Measurements from ENCODE around the gene MED26.

Gene MED26

DNA sequence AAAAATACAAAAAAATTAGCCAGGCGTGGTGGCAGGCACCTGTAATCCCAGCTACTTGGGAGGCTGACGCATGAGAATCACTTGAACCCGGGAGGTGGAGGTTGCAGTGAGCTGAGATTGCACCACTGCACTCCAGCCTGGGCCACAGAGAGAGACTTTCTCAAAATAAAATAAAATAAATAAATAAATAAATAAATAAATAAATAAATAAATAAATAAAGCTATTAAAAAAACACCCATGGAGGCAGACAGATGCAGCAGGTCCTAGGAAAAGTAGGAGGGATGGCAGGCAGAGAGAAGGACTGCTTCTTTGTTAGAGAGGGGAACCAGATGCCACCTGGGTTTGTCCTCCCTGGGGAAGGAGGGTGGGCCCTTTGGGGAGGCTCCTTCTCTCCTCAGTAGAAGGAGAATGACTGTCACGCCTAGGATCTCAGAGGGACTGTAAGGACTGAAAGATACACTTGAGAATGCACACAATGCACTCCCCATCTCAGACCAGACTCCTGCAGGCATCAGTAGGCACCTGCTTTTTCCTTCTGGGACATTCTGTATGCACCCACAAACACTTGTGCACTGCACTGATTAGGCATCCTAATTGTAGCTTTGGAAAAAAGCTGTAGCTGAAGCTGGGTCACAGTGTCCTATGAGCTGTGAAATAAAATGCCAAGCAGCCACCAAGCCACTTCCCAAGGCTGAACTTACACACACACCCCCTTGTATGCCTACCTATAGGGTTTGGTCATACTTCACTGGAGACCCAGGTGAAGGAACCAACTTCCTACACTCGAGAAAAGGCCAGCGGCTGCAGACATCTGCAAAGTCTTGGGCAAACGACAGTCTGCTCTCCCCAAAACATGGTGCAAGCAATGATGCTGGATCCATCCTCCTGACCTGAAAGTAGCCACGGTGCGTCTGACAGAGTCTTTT is 36.9 kb downstream of the MED26 start:
- DNase-seq = no peak

DNA sequence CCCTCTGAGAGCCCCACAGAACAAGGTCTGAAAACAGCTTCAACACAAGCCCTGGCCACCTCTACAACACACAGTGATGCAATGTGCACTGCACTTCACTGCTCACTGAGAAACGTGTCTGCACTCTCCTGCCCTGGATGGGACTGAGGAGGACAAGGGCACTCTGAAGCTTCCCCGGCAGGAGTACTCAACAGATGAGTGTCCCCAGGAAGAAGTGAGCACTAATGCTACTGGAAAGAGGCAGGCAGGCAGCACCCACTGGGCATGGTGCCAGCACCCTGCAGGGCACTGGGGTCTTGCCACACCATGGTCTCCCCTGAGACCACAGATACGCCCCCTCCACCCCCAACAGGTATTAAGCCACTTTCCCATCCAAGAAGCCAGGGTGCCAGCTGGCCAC is 38.1 kb downstream of the MED26 start:
- no peak for DNase-seq

DNA sequence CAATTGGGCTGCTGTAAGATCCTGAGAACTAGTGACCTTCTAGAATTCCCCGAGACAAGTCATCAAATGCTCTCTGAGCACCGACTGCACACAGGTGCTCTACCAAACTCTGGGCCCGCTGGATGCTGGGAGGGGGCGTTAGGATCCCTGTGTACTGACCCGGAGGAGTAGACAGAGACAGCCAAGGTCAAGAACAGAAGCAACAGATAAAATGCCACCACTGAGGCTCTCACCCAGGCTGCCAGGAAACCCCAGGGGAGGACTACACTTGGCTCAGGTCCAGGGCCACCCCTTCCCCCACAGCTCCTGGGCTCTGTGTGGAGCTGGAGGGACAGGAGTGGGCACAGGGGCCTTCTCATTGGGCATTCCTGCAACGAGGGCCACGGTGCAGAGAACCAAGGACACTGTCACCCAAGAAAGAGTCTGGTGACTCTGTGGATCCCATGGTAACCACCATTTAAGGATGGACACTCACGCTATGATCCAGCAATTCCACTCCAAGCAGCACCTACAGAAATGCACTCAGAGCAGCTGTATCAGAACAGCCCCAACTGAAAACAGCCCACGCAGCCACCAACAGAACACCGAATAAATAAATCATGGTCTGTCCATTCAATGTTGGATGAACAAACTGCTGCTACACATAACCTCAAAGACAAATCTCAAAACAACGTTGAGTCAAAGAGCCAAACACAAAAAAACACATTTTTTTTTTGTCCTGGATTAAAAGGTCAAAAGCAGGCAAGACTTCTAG is 39.0 kb downstream of the MED26 start:
- DNase-seq = no peak

DNA sequence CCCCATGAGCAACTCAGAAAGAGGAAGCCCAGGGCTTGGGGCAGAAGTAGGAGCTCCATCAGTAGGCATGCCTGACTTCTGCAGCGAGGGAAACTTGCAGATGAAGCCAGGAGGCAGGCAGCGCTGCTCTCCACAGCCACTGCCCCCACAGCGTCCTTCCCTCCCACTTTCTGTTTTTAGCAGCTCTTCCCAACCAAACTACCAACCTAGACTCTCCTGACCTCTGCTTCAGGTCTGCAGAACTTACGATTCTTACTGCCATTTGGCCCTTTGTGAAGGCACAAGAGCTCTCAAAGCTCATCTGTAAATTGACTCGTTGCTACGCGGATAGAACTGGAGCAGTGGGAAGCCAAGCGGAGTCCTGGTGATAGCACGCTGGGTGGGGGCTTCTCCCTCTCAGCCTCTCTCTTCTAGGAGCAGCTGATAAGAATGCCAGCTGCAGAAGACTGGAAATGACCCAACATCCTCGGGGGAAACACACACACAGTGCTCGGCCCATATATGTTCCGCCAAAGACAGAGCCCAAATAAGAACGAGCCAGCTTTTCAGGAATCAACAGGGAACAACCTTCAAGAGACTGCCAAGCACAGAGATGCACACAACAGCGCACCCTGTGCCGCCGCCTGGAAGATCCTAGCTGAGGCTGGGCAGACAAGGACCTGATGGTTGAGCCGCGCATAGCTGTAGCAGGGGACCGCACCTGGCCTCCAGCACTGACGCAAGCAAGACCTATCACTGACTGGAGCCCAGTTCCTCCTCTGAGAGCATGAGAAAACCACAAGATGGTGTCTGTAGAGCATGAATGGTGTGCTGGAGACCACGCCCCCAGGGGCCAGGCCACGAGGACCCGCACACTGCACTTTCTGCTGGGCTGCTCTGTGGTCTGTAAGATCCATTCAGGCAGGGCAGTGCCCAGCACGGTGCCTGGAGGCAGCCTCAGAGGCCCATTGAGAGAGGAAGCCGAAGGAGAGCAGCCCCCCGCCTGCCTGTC is 39.9 kb downstream of the MED26 start:
- peak in 46 of 58 donors; percentile 15 to 80 (median 38) for DNase-seq

DNA sequence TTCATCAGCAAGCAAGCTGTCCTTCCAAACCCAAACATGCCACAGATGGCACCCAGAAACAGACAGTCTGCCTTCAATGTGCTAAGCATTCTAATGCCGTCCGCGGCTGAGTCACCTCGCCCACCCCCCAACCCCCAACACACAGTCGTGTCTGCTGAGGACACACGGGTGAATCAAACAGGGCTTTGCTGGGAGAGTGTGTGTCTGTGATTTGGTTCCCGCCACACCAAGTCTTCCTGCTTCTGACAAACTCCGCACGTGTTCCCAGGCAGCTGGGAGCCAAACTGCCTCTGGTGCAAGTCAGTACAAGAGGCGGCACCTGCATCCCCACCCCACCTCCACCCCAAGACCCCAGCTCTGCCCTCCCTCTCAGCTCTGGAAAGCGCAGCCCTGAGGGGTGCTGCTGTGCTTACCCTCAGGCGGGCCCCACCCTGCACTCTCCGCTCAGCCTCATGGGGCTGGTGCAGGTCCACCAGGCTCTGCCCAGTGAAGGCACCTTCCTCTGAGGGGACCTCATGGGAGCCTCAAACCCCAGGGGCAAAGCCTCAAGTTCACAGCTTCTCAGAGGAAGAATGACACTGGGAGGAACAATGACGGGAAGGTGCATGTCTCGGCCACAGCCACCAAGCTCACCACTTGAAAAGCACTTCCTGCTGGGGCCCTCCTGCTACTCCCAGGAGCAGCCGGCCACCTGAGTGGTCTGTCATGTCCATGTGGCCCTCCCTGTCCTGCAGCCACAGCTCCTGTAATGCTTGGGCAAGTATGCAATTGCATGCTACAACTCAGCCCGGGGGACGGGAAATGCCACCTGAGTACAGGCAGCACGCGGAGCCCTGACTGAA is 40.8 kb downstream of the MED26 start:
- peak in 26 of 58 donors; percentile 14 to 64 (median 34) for DNase-seq

DNA sequence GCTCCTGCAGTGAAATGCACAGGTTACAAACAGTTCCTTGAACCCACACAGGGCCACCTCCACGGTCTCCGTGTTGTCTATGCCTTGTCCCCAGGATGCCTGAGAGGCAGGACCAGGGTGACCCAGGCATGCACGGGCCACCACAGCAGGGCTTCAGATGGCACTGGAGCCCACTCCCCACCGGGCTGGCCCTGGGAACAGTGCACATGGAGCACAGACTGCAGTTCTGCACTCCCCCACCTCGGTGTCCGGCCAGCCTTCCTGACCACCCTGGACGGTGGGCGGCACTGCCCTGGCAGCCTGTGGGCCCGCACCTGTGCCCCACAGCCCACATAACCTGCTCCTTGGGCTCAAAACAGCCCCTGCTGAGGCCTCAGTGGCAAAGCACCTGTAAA is 41.5 kb downstream of the MED26 start:
- no peak for DNase-seq

DNA sequence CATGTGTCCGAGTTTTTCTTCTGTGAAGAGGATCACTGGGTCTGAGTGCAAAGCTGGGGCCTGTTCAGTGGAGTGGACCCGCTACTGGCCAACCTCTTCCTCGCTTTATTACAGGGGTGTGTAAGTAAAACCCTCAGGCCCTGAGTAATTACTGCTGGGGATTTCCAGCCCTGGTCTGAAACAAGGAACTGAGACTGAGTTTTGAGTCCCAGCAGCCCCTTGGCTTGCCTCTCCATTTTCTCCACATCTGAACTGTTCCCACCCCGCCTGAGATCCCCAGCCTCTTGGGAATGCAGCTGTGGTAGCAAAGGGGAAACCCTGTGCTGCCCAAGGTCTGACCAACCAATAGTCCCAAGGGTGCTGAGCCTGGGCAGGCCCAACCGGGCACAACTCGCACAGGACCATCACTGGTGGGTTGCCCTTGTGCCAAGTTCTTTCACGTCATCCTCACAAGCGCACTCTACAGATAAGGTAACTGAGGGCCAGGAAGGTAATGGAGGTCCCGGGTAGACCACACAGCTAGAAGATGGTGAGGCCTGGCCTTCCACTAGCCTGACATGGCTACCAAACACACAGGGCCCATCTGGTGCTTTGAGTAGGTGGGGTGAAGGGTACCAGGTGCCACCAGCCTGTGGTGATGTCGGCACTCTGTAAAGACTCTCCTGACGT is 42.1 kb downstream of the MED26 start:
- DNase-seq = no peak

DNA sequence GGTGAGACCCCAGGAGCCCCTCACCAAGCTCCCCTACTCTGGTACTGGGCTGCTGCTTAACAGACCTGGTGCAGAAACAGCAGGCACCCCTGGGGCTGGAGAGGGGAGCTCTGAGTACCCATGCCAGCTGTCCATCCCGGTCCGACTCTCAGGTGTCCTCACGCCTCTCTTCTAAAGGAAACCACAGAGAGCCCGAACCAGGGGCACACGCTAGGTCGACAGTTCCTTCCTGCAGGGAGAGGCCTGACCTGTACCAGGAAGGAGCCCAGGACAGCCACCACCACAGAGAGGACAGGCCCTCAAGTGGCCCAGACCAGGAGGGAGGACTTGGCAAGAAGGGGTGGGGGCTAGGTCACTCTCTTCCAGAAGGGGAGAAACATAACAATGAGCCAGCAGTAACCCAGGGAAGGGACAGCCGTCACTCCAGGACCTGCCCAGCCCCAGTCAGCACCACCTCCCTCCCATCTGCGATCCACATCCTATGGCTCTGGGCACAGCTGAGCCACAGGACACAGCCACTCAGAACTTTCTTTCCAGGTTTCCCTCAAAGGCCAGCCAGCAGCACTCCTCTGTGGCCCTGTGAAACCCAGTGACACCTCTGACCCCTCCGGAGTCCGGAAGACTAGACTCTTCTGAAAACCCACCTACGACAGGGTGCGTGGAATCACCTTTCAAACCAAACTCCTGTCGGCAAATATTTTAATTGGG is 42.8 kb downstream of the MED26 start:
- DNase-seq = no peak

DNA sequence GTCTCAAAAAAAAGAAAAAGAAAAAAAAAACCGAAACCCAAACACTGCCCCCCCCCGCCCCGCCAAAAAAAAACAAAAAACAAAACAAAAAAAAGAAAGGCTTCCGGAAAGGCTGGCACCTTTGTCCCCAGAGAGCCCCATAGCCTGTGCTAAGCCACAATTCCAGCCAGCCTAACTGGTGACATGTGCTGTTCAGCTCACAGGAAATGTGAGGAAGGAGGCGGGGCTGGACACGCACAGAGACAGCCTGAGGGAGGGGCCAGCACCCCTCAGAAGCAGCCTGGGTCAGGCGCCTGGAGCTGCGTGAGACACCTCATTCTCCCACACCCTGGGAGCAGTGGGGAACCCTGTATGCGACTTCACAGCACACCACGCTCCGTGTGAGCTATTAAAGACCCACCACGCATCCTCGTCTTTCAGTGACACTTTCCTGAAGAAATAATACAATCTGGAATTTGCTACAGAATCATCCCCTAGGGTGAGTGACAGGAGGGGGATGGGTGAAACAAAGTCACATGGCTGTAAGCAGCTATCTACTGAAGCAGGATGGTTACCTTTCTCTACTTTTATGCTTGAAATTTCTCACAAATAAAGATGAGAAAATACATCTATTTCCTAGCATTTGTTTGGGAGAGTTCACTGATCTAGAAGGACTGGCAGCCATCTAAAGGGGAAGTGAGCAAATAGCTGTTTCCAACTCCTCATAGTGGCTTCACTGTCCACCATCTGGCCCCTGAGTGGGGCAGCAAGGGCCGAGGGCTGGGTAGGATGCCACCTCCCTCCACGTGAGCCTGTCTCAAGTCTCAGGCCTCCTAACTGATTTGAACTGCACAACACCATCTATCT is 43.5 kb downstream of the MED26 start:
- DNase-seq = peak in 48 of 58 donors; percentile 16 to 81 (median 56)

DNA sequence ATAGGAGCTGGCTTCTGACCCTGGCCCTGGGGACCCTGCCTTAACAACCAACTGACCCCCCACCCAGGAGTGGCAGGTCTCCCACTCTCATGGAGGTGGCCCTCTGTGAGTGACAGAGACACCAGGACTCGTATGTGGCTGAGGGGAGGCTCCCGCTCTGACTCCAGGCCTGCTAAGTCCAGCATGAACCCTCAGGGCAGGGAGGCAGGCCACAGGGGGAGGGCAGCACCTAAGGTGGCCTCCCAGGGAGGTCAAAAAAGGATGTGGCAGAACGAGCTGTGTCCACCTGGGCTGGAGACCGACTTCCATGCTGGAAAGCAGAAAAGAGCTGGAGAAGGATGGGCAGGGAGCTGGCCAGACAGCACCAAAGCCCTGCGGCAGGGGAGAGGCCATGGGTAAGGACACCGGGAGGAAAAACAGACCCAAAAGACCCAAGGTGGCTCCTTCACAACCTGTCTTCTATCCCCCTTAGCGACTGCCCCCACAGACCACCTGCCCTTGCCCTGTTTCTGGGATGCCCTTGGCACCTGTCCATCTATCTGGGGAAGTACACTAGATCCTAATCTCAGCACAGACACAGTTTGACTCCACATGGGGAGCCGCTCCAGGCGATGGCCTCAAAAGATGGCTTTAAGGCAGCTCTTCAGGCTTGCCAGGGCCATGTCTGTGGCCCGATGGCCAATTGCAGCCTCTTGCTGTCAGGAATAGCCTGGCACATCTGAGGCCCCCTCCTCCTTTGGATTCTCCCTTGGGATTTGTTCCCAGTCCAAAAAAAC is 45.3 kb downstream of the MED26 start:
- no peak for DNase-seq

DNA sequence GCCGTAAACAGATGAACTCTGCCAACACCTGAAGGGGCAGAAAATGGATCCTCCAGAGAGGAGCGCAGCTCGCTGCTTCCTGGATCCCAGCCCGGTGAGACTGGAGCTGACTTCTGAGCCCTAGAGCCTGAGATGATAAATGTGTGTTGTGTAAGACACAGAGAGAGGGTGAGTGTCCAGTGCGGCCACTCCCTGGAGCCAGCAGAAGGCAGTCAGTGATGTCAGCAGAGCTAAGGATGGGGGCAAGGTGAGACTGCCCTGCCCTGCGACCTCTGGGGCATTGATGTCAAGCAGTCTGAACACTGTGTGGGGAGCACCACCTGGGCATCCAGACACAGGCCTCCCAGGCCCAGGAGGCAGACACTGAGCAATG is 46.0 kb downstream of the MED26 start:
- no peak for DNase-seq

DNA sequence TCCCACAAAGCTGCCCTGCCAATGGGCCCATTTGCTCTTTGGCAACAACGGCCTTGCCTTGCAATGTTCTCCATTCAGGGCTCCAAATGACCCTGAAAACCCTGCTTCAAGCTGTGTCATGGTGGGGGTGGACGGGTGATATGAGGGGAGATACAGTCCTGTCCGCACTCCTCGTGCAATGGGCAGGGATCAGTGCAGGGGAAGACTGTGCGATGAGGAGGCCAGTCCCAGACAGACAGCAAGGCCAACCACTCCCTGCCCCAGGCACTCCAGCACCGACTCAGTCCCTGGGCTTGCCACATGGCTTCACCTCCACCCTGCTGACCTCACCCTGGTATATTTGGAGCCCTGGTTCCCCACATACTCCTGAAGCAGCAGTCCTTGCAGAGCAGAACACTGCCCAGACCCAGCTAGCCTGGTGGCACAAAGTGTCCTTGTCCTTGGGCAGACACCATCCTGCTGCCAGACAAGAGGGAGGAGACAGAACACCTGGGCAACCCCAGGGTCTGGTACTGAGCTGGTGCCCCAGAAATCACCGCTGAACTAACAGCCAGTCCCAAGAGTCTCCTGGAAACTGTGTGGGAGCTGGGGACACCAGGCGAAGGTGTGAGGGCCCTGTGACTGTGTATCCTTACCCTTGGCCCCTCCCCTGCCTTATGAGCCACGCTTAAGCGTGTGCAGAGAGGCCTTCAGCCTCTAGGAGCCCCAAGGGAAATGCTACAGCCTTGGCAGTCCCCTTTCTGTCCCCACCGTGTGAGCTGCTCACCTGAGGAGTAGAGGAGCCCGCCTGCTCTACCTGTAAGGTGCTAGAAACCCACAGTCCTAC is 46.6 kb downstream of the MED26 start:
- DNase-seq = no peak

DNA sequence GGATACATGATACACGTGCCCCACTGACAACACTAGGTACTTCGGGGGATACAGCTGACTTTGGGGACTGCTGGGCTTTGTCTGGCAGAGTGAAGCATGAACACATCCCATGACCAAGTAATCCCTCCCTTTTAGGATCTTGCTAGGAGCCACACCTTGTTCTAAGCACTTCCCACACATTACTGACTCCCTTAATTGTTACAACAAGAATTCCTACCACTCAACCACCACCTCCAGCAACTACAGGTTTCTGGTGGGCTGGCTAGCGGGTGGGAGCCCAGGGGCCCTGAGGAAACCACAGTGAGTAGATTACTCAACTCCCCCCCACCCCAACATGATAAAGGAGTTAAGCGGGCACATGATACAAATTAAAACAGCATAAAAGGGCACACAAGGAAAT is 48.6 kb downstream of the MED26 start:
- DNase-seq = peak in 1 of 58 donors; percentile 8

DNA sequence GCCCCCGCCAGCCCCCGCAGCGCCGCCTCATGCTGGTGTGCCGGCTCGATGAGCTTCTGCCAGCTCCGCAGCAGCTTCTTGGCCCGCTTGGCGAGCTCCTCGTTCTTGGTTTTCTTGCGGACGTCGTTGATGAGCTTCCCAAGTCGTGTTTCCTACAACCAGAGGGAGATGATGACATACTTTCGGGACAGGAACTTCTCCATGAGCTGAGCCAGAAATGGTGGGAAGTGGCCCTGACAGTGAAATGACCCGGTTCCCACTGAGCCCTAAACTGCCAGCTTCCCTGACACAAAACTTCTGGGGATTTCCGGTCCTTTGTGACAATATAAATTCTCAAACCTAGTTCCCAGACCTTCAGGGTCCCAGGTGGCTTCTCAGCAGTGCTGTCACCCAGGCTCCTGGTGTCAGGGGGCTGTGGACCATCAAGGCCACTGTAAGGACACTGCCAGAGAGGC is 50.4 kb downstream of the MED26 start:
- DNase-seq = peak in 6 of 58 donors; percentile 9 to 21 (median 16)

DNA sequence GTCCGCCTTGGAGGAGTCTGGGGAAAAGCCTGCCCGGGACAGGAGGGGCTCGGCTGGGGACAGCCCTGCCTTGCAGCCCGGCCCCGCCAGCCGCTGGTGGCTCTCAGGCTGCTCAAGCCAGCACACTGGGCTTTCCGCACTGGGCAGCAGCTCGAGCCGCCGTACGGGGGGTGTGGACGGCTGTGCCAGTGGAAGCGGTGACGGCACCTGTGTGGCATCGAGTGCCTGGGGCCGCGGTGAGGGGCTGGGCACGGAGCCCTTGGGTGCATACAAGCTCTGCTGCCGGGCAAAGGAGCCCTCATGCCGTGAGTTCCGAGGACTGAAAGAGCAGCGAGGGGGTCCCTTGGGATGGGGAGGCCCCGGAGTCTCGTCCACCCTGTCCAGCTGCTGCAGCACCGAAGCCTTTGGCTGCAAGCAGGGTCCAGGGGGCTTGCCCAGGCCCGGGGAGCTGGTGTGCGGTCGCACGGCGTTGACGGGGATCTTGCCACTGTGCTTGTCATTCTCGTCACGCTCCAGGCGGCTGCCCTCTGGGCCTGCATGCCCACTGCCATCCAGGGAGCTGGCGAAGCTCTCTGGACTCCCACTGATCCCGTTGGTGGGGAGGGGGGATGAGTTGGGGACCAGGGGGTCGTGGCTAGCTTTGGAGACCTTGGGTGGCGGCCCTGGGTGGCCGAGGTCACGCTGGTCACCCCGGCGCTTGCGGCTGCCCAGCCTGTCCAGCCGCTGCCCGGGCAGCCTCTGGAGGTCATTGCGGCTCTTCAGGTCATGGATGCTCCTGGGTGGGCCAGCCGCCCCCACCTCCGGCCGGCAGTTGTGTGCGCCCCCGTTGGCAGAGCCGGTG is 51.1 kb downstream of the MED26 start:
- DNase-seq = peak in 1 of 58 donors; percentile 1

Data from anterior cingulate cortex (tissue), 58 donors.